ENCODE measurements around the gene C19orf73. TPM values are rescaled to one million over a fixed set of nuclear protein-coding genes. Genes with fewer than 3 reads are reported as not detected.

Gene C19orf73, protein sequence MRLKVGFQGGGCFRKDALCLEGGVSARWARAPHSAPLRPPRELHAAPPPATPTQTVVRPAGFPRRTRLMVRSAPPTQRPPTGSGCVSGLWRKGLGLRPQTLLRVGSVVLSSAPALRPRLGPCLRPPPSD
- total RNA-seq (ENCODE audit: low replicate concordance): 0.70 and 1.4 TPM in 2 replicates

GRCh38 chr19:49118565-49119410 is at the start of gene C19orf73:
C19orf73 (minus strand) TSS chr19:49119143; CDS start chr19:49119022, 121 bp downstream.

DNA sequence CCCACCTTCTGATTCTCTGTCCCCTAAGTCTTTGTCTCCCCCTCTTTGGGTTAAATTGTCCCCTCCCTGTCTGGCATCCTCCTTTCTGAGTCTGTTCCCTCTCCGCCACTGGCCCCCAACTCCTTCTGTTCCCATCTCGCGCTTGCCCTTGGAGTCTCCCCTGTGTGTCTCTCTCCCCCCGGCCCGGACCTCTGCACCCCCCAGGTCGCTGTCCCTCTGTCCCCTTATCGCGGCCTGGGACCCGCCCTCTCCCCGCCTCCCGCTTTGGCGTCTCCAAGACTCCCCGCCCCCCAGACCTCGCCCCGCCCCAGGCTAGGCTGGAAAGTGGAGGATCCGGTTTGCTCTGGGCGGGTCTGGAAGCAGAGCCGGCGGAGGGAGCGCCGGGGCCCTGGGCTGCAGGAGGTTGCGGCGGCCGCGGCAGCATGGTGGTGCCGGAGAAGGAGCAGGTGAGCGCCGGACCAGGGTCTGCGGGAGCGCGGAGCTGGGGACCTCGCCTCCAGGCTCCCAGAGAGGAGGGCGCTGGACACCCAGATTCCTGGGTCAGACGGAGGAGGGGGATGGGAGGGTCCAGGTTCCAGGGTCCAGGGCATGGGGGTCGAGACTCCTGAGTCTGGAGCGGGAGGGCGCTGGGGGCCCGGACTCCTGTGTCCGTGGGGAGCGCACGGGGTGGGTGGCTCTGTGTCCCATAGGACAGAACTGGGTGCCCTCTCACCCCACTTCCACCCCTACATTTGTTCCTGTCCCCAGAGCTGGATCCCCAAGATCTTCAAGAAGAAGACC is 38.7 kb upstream of the C19orf73 start, which contains the start of gene TRPM4:
Gene TRPM4 (plus strand): TSS at position 348 of the 780 bp plus-strand sequence. CDS start 75 bp downstream, at position 423.

GRCh38 chr19:49155005-49155819 is 36.3 kb upstream of the C19orf73 start, which contains the start of gene HRC:
HRC (minus strand) TSS chr19:49155396; CDS start chr19:49155237, 159 bp downstream.

GRCh38 chr19:49119411-49120324 is 725 bp upstream of the C19orf73 start, which contains the start of gene PPFIA3:
PPFIA3 (plus strand) TSS chr19:49119544; CDS start chr19:49127874, 8,330 bp downstream.

GRCh38 chr19:49113762-49114629 is 4.9 kb downstream of the C19orf73 start, which contains the start of gene LIN7B:
LIN7B (plus strand) TSS chr19:49114370; CDS start chr19:49114405, 35 bp downstream.

DNA sequence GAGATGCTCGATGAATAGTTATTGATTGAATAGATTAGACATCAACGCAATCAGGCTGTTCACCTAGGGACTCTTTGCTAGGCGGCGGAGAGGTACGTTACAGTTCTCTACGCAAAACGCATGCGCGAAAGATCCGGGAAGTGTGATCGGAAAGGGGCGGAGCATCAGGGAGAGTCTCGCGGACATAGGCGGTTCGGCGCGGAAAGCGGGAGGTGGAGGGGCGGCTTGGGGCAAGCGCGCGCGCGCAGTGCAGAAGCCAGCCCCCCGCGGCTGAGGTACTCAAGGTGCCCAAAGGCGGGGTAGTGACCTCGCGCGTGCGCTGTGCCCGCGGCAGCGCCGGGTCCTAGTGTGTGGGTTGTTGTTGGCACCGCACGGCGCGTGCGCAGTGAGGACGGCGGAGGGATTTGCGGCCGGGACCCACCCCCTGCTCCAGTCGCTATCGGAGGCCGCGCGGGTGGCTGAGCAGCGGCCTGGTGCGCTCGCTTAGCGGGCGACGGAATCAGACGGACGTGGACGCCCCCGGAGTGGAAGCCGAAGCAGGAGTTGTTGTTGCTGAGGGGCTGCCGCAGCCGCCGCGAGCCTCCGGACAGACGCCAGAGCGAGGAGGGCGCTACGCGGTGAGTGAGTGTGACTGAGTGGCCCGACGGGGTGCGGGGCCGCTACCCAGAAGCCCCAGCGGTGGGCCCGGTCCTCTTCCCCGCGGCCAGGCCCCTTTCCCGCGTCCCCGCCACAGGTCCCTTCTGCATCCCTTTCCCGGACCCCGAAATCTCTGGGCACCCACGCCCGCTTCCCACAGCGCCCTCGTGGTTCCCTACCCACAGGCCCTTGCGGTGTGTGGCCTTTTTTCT is 33.7 kb downstream of the C19orf73 start, which contains the start of gene SNRNP70:
Gene SNRNP70 (plus strand): TSS at position 432 of the 848 bp plus-strand sequence. CDS start 964 bp downstream, outside the sequence.

Other genes starting within 250 kb of the C19orf73 start
- gene PPP1R15A, start 246.7 kb downstream of the C19orf73 start, total RNA-seq (ENCODE audit: low replicate concordance): 37.8 and 59.0 TPM in 2 replicates
- gene TULP2, start 220.4 kb downstream of the C19orf73 start, total RNA-seq (ENCODE audit: low replicate concordance): 0.08 and 0.59 TPM in 2 replicates
- 113 and 238 TPM in 2 replicates for gene NUCB1, start 218.8 kb downstream of the C19orf73 start, total RNA-seq (ENCODE audit: low replicate concordance)
- 0.38 and 0.82 TPM in 2 replicates for gene DHDH, start 185.4 kb downstream of the C19orf73 start, total RNA-seq (ENCODE audit: low replicate concordance)
- gene BAX, start 164.3 kb downstream of the C19orf73 start, total RNA-seq (ENCODE audit: low replicate concordance): 65.3 and 139 TPM in 2 replicates
- 1,491 and 2,478 TPM in 2 replicates for gene FTL, start 153.8 kb downstream of the C19orf73 start, total RNA-seq (ENCODE audit: low replicate concordance)
- 27.9 and 31.0 TPM in 2 replicates for gene GYS1, start 125.8 kb downstream of the C19orf73 start, total RNA-seq (ENCODE audit: low replicate concordance)
- 246 and 247 TPM in 2 replicates for gene RUVBL2, start 125.3 kb downstream of the C19orf73 start, total RNA-seq (ENCODE audit: low replicate concordance)
- 0.15 TPM in 1 of 2 replicates, not detected in the other for gene LHB, start 102.1 kb downstream of the C19orf73 start, total RNA-seq (ENCODE audit: low replicate concordance)
- gene CGB3, start 94.8 kb downstream of the C19orf73 start, total RNA-seq (ENCODE audit: low replicate concordance): not detected in 2 replicates
- gene CGB2, start 87.3 kb downstream of the C19orf73 start, total RNA-seq (ENCODE audit: low replicate concordance): not detected in 2 replicates
- not detected in 2 replicates for gene CGB1, start 82.2 kb downstream of the C19orf73 start, total RNA-seq (ENCODE audit: low replicate concordance)
- not detected in 2 replicates for gene CGB5, start 75.3 kb downstream of the C19orf73 start, total RNA-seq (ENCODE audit: low replicate concordance)
- not detected in 2 replicates for gene CGB8, start 70.0 kb downstream of the C19orf73 start, total RNA-seq (ENCODE audit: low replicate concordance)
- gene CGB7, start 61.4 kb downstream of the C19orf73 start, total RNA-seq (ENCODE audit: low replicate concordance): 0.15 and 0.23 TPM in 2 replicates
- 0.23 TPM in 1 of 2 replicates, not detected in the other for gene NTF4, start 54.3 kb downstream of the C19orf73 start, total RNA-seq (ENCODE audit: low replicate concordance)
- gene KCNA7, start 46.4 kb downstream of the C19orf73 start, total RNA-seq (ENCODE audit: low replicate concordance): not detected in 2 replicates
- gene SNRNP70, start 33.7 kb downstream of the C19orf73 start, total RNA-seq (ENCODE audit: low replicate concordance): 119 and 188 TPM in 2 replicates
- 6.2 and 16.4 TPM in 2 replicates for gene LIN7B, start 4.8 kb downstream of the C19orf73 start, total RNA-seq (ENCODE audit: low replicate concordance)
- 1.3 and 2.1 TPM in 2 replicates for gene PPFIA3, start 401 bp upstream of the C19orf73 start, total RNA-seq (ENCODE audit: low replicate concordance)
- 0.12 and 0.30 TPM in 2 replicates for gene HRC, start 36.3 kb upstream of the C19orf73 start, total RNA-seq (ENCODE audit: low replicate concordance)
- 7.5 and 10.6 TPM in 2 replicates for gene TRPM4, start 38.6 kb upstream of the C19orf73 start, total RNA-seq (ENCODE audit: low replicate concordance)
- gene SLC6A16, start 206.0 kb upstream of the C19orf73 start, total RNA-seq (ENCODE audit: low replicate concordance): 0.08 TPM in 1 of 2 replicates, not detected in the other
- not detected in 2 replicates for gene CD37, start 216.3 kb upstream of the C19orf73 start, total RNA-seq (ENCODE audit: low replicate concordance)
- 6.4 and 31.6 TPM in 2 replicates for gene TEAD2, start 243.3 kb upstream of the C19orf73 start, total RNA-seq (ENCODE audit: low replicate concordance)
- 0.23 TPM in 1 of 2 replicates, not detected in the other for gene DKKL1, start 244.7 kb upstream of the C19orf73 start, total RNA-seq (ENCODE audit: low replicate concordance)

Measured in smooth muscle cell of the coronary artery (primary cell).